HCT116 (cell line): ENCODE results near the gene MRAS. TPM values are rescaled to one million over a fixed set of nuclear protein-coding genes. Genes with fewer than 3 reads are reported as not detected.

Experiments
- ATAC-seq: fragments of 200-7000 bp; cut with Tn5 transposase; 2 replicates; pipeline ENCODE4 v1.9.1; 2020; ENCODE audit warnings: mild to moderate bottlenecking, moderate library complexity
- BruUV-seq: library from RNA; stranded (reverse); fragments of 400-500 nt; replicated peaks from 2 replicates; lab custom pipeline; 2021; lab: Mats Ljungman, UMichigan
- CTCF ChIA-PET: fragments of 300-600 bp; sonication (Branson Sonifier 250); formaldehyde crosslinking; loops from one replicate; lab custom pipeline; 2021; ENCODE audit warnings: antibody characterized with exemption; lab: Charles Lee
- POLR2A ChIA-PET: fragments of 300-600, 350-600 bp; sonication (Branson Sonifier 250); formaldehyde crosslinking; loops from one replicate; lab custom pipeline; 2021; ENCODE audit warnings: antibody characterized with exemption; lab: Charles Lee
- RAD21 ChIA-PET, 2 experiments: fragments of 300-600 bp; sonication (Branson Sonifier 250); formaldehyde crosslinking; loops; one replicate each; lab custom pipeline; 2023; ENCODE audit warnings: low total read pairs in 2 of 2; ENCODE audit not compliant: uncharacterized antibody in 2 of 2, unreplicated experiment in 2 of 2, low non-redundant PET in 1 of 2; lab: Charles Lee
- DNase-seq: peaks from one replicate; pipeline ENCODE4 v3.0.0-alpha.2; 2010; ENCODE audit warnings: low read depth, low spot score
- H2AFZ ChIP-seq: fragments of 200-600 bp; shearing (Covaris generic), sonication (generic); 2 replicates; pipeline ENCODE4 v1.6.1; 2017; ENCODE audit warnings: low read depth, mixed run types, mixed read lengths, antibody characterized with exemption, low read length; ENCODE audit not compliant: poor library complexity, severe bottlenecking
- H3K27ac ChIP-seq: 2 replicates; pipeline ENCODE4 v1.5.1; 2012; ENCODE audit warnings: low read depth, low read length
- H3K27me3 ChIP-seq: fragments of 200-600 bp; sonication (generic); 2 replicates; pipeline ENCODE4 v1.6.1; 2016; ENCODE audit warnings: mixed run types, low read length, mixed read lengths; ENCODE audit not compliant: insufficient read depth
- H3K36me3 ChIP-seq, 2 experiments: fragments of 200-500 bp in 1 of 2; fragments of 200-600 bp in 1 of 2; sonication (Bioruptor generic) in 1 of 2; sonication (generic) in 1 of 2; 2 replicates each; pipeline versions ENCODE4 v1.5.1 to v1.6.1; 2014 to 2016; ENCODE audit warnings: low read length in 2 of 2, inconsistent platforms in 1 of 2, mixed read lengths in 1 of 2, mixed run types in 1 of 2; ENCODE audit not compliant: insufficient read depth in 2 of 2, control insufficient read depth in 1 of 2
- H3K4me1 ChIP-seq, 2 experiments: fragments of 200-600 bp in 1 of 2; sonication (generic) in 1 of 2; 2 replicates each; pipeline versions ENCODE4 v1.5.1 to v1.6.1; 2012 to 2017; ENCODE audit warnings: low read length in 2 of 2, inconsistent platforms in 1 of 2, mild to moderate bottlenecking in 1 of 2, mixed read lengths in 1 of 2, mixed run types in 1 of 2, moderate library complexity in 1 of 2; ENCODE audit not compliant: insufficient read depth in 2 of 2, control insufficient read depth in 1 of 2
- H3K4me2 ChIP-seq: fragments of 200-600 bp; sonication (generic); 2 replicates; pipeline ENCODE4 v1.6.1; 2017; ENCODE audit warnings: mixed run types, low read length, mixed read lengths
- H3K4me3 ChIP-seq, 2 experiments: fragments of 200-600 bp in 1 of 2; sonication (generic) in 1 of 2; replicated peaks in 1 of 2; 2 replicates each; pipeline ENCODE4 v1.5.1; 2011 to 2016; ENCODE audit warnings: low read length in 2 of 2, control low read depth in 1 of 2, low read depth in 1 of 2, mild to moderate bottlenecking in 1 of 2, mixed read lengths in 1 of 2, mixed run types in 1 of 2
- H3K79me2 ChIP-seq: fragments of 200-600 bp; sonication (generic); 2 replicates; pipeline ENCODE4 v1.6.1; 2017; ENCODE audit warnings: mild to moderate bottlenecking, mixed run types, low read length, moderate library complexity, mixed read lengths; ENCODE audit not compliant: insufficient read depth
- H3K9ac ChIP-seq: fragments of 200-600 bp; sonication (generic); 2 replicates; pipeline ENCODE4 v1.6.1; 2016; ENCODE audit warnings: low read length, mixed read lengths
- H3K9me2 ChIP-seq: fragments of 200-600 bp; sonication (generic), shearing (Covaris generic); 2 replicates; pipeline ENCODE4 v1.6.1; 2017; ENCODE audit warnings: mixed run types, mild to moderate bottlenecking, moderate library complexity; ENCODE audit not compliant: insufficient read depth
- H3K9me3 ChIP-seq, 2 experiments: fragments of 200-500 bp in 1 of 2; fragments of 200-600 bp in 1 of 2; sonication (Bioruptor generic) in 1 of 2; sonication (generic) in 1 of 2; 2 replicates each; pipeline ENCODE4 v1.6.1; 2014 to 2017; ENCODE audit warnings: low read length in 2 of 2, mixed read lengths in 2 of 2, inconsistent platforms in 1 of 2, low read depth in 1 of 2, mild to moderate bottlenecking in 1 of 2, mixed run types in 1 of 2, moderate library complexity in 1 of 2; ENCODE audit not compliant: control insufficient read depth in 1 of 2, insufficient read depth in 1 of 2
- H4K20me1 ChIP-seq: fragments of 200-600 bp; sonication (generic), shearing (Covaris generic); 2 replicates; pipeline ENCODE4 v1.6.1; 2017; ENCODE audit warnings: mixed run types, mild to moderate bottlenecking, moderate library complexity; ENCODE audit not compliant: insufficient read depth
- CBX3 ChIP-seq: IDR thresholded peaks from 2 replicates; pipeline ENCODE4 v1.6.1; 2012; ENCODE audit warnings: low read depth
- CEBPB ChIP-seq: IDR thresholded peaks from 2 replicates; pipeline ENCODE4 v1.6.1; 2012; ENCODE audit warnings: low read depth
- EZH2 ChIP-seq: fragments of 200-600 bp; sonication (generic); IDR thresholded peaks from 2 replicates; pipeline ENCODE4 v1.6.1; 2017; ENCODE audit warnings: antibody characterized with exemption, mixed run types
- EZH2phosphoT487 ChIP-seq: fragments of 200-600 bp; IDR thresholded peaks from 2 replicates; pipeline ENCODE4 v1.6.1; 2018; ENCODE audit warnings: antibody characterized with exemption, borderline replicate concordance
- FOSL1 ChIP-seq: IDR thresholded peaks from 2 replicates; pipeline ENCODE4 v1.6.1; 2012; ENCODE audit warnings: low read depth
- JUND ChIP-seq: IDR thresholded peaks from 2 replicates; pipeline ENCODE4 v1.6.1; 2012
- POLR2A ChIP-seq: IDR thresholded peaks from 2 replicates; pipeline ENCODE4 v1.7.0; 2011; ENCODE audit warnings: borderline replicate concordance; ENCODE audit not compliant: insufficient read depth, insufficient read length; ENCODE audit errors: extremely low read depth
- RAD21 ChIP-seq: IDR thresholded peaks from 2 replicates; pipeline ENCODE4 v1.6.1; 2012; ENCODE audit warnings: low read depth, mild to moderate bottlenecking
- REST ChIP-seq: IDR thresholded peaks from 2 replicates; pipeline ENCODE4 v1.6.1; 2012; ENCODE audit warnings: low read depth
- SP1 ChIP-seq: IDR thresholded peaks from 2 replicates; pipeline ENCODE4 v1.6.1; 2012; ENCODE audit warnings: low read depth
- TCF7L2 ChIP-seq: IDR thresholded peaks from 2 replicates; pipeline ENCODE4 v1.7.0; 2011; ENCODE audit warnings: borderline replicate concordance, inconsistent platforms; ENCODE audit not compliant: insufficient read depth, insufficient read length; ENCODE audit errors: extremely low read depth
- YY1 ChIP-seq: IDR thresholded peaks from 2 replicates; pipeline ENCODE4 v1.6.1; 2011; ENCODE audit warnings: low read length, low read depth, moderate library complexity, mild to moderate bottlenecking; ENCODE audit not compliant: insufficient replicate concordance; ENCODE audit errors: extremely low read depth
- ZFX ChIP-seq: fragments of 450-650 bp; IDR thresholded peaks from 2 replicates; pipeline ENCODE4 v1.6.1; 2017
- ZNF274 ChIP-seq: fragments of 200-500 bp; sonication (Bioruptor generic); IDR thresholded peaks from 2 replicates; pipeline ENCODE4 v1.6.1; 2014; ENCODE audit warnings: mild to moderate bottlenecking, low read depth, low read length, inconsistent platforms
- intact Hi-C: fragments of 100-400 bp; cut with micrococcal nuclease; formaldehyde crosslinking; loops from 2 replicates; pipeline ENCODE4 v1.10.0; 2022
- total RNA-seq: library from RNA; stranded (reverse); gene quantifications from one replicate; pipeline ENCODE4 v1.2.1, GENCODE V29; 2021; ENCODE audit not compliant: unreplicated experiment
- TF ChIP-seq, protein P1 (sequence below): IDR thresholded peaks from 2 replicates; pipeline ENCODE4 v1.6.1; 2011; ENCODE audit warnings: mild to moderate bottlenecking, low read length, moderate library complexity; ENCODE audit not compliant: insufficient replicate concordance; ENCODE audit errors: extremely low read depth

The MRAS gene
- total RNA-seq, 1 experiment from 2014 or later: 13.5 TPM

DNA sequence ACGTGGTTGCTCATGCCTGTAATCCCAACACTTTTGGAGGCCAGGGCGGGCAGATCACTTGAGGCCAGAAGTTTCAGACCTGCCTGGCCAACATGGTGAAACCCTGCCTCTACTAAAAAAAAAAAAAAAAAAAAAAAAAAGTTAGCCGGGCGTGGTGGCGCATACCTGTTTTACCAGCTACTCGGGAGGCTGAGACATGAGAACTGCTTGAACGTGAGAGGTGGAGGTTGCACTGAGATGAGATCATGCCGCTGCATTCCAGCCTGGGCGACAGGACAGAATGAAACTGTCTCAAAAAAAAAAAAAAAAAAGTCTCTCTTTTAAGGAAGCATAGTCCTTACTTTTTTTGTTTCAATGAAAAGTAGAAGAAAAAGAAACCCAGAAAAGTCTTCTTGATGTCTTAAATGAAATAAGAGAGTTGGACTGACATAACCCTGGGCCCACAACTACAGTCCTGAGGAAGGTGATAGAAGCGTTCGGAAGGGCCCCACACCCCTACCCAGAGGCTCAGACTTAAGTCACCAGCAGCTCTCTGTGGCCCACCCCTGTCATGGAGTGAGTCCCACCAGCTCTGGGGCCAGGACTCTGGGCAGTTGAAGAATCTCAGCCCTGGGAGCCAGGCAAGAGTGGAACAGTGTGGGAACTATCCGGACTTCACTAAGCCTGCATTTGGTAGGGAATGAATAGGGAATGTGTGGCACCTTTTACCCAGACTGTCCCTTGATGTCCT, 21.3 kb upstream of the MRAS start:
- RAD21 ChIA-PET: no interaction called here
- BruUV-seq: no TSS peak
- Histone ChIP-seq H3K27ac (no peak overlapping the region), H3K27me3 (no peaks in the 10 kb centered on the region), H3K9me2 (no peaks in the 10 kb centered on the region), H3K4me1 (peaks cover 4 to 26% of the 10 kb centered on the region in 2 experiments; a peak in 3 of 4 replicates), H3K4me3 (no peak overlapping the region), H3K9me3 (no peaks in the 10 kb centered on the region), H3K79me2 (no peaks in the 10 kb centered on the region), H3K4me2 (no peak overlapping the region), H2AFZ (no peak overlapping the region), H3K36me3 (no peaks in the 10 kb centered on the region), H4K20me1 (no peaks in the 10 kb centered on the region), H3K9ac (no peak overlapping the region)
- no peak for ATAC-seq
- intact Hi-C loops: loop anchor here (5.0 kb wide), 2 partner anchors 210 to 260 kb away; partner anchors contain the start of gene DZIP1L
- CTCF ChIA-PET: no interaction called here
- no peak for DNase-seq
- TF ChIP-seq, protein P1, sequence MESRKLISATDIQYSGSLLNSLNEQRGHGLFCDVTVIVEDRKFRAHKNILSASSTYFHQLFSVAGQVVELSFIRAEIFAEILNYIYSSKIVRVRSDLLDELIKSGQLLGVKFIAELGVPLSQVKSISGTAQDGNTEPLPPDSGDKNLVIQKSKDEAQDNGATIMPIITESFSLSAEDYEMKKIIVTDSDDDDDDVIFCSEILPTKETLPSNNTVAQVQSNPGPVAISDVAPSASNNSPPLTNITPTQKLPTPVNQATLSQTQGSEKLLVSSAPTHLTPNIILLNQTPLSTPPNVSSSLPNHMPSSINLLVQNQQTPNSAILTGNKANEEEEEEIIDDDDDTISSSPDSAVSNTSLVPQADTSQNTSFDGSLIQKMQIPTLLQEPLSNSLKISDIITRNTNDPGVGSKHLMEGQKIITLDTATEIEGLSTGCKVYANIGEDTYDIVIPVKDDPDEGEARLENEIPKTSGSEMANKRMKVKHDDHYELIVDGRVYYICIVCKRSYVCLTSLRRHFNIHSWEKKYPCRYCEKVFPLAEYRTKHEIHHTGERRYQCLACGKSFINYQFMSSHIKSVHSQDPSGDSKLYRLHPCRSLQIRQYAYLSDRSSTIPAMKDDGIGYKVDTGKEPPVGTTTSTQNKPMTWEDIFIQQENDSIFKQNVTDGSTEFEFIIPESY: no peak
- no peak for TF ChIP-seq RAD21
- no peak for TF ChIP-seq EZH2
- no peak for TF ChIP-seq POLR2A
- TF ChIP-seq FOSL1: no peak
- no peak for TF ChIP-seq YY1
- no peak for TF ChIP-seq TCF7L2
- TF ChIP-seq ZNF274: no peak
- no peak for TF ChIP-seq REST
- TF ChIP-seq JUND: no peak
- TF ChIP-seq EZH2phosphoT487: no peak
- TF ChIP-seq SP1: no peak
- TF ChIP-seq CBX3: no peak
- no peak for TF ChIP-seq ZFX
- no peak for TF ChIP-seq CEBPB
- POLR2A ChIA-PET: no interaction called here
